GM19397 (cell line): Measurements from ENCODE around the gene CHRNB1.
A peak's percentile ranks its signal among the peaks of the same experiment; 100 is the strongest.

Experiments used
- ATAC-seq: cut with Tn5 transposase; IDR thresholded peaks from one replicate; pipeline ENCODE4 v1.9.1; 2021; ENCODE audit warnings: mild to moderate bottlenecking, moderate library complexity; ENCODE audit not compliant: unreplicated experiment

The CHRNB1 gene

GRCh38 chr17:7444682-7445618 is at the start of gene CHRNB1:
TSS of gene CHRNB1 (plus strand) at chr17:7445061. CDS start at chr17:7445128, 67 bp downstream.
- peak; percentile 67 for ATAC-seq

- ATAC-seq: no peak
Measured at GRCh38 chr17:7396147-7396546, 48.7 kb upstream of the CHRNB1 start.

- ATAC-seq: no peak
Measured at GRCh38 chr17:7398612-7399011, 46.2 kb upstream of the CHRNB1 start.

GRCh38 chr17:7403043-7403726 is 41.7 kb upstream of the CHRNB1 start:
- ATAC-seq: no peak

GRCh38 chr17:7403727-7403976 is 41.2 kb upstream of the CHRNB1 start:
- ATAC-seq: no peak

- ATAC-seq: peak; percentile 90
Measured at GRCh38 chr17:7403977-7404736, 40.7 kb upstream of the CHRNB1 start, which contains the start of gene TMEM256. TSS of gene TMEM256 (minus strand) at chr17:7404097. CDS start at chr17:7404084, 13 bp downstream.

- peak; percentile 18 for ATAC-seq
Measured at GRCh38 chr17:7404737-7405349, 40.0 kb upstream of the CHRNB1 start.

GRCh38 chr17:7405350-7406234 is 39.3 kb upstream of the CHRNB1 start:
- no peak for ATAC-seq

GRCh38 chr17:7406235-7406825 is 38.5 kb upstream of the CHRNB1 start:
- ATAC-seq: no peak

- no peak for ATAC-seq
Measured at GRCh38 chr17:7407082-7407481, 37.8 kb upstream of the CHRNB1 start.

GRCh38 chr17:7407485-7408251 is 37.2 kb upstream of the CHRNB1 start, which contains the start of gene NLGN2:
TSS of gene NLGN2 (plus strand) at chr17:7407845. CDS start at chr17:7408256, 411 bp downstream.
- ATAC-seq: no peak

GRCh38 chr17:7408252-7408727 is 36.6 kb upstream of the CHRNB1 start:
- no peak for ATAC-seq

- ATAC-seq: no peak
Measured at GRCh38 chr17:7408863-7409262, 36.0 kb upstream of the CHRNB1 start.

- ATAC-seq: no peak
Measured at GRCh38 chr17:7409716-7410115, 35.1 kb upstream of the CHRNB1 start.

GRCh38 chr17:7410634-7411426 is 34.0 kb upstream of the CHRNB1 start:
- no peak for ATAC-seq

GRCh38 chr17:7411427-7411750 is 33.5 kb upstream of the CHRNB1 start:
- ATAC-seq: no peak

GRCh38 chr17:7413346-7413985 is 31.4 kb upstream of the CHRNB1 start:
- ATAC-seq: no peak
